Measurements from ENCODE around the gene GFPT2. TPM values are rescaled to one million over a fixed set of nuclear protein-coding genes. Genes with fewer than 3 reads are reported as not detected.

The GFPT2 gene
- total and polyA plus RNA-seq, 8 donors, result 5.2 to 17.6 (median 8.9) TPM

- ATAC-seq, result no peak
- no peak overlapping the region for H3K27ac ChIP-seq
- DNase-seq, result peak in 2 of 4 donors; percentile 27 to 40
- no peaks in the 10 kb centered on the region for H3K9me3 ChIP-seq
- intact Hi-C loops (cut with DNase I), result no loop called here
- TF ChIP-seq CTCF (IDR thresholded peaks at IDR 0.05), result no peak
- no peaks in the 10 kb centered on the region for H3K4me1 ChIP-seq
- H3K36me3 ChIP-seq, result peaks cover 0 to 13% of the 10 kb centered on the region in 2 donors
- H3K27me3 ChIP-seq, result peaks cover 0 to 24% of the 10 kb centered on the region in 2 donors
- no peak overlapping the region for H3K4me3 ChIP-seq
These were observed 17.4 kb downstream of the GFPT2 start for GRCh38 chr5:180335614-180336233.

GRCh38 chr5:180334751-180335613 is 18.2 kb downstream of the GFPT2 start:
- Histone ChIP-seq H3K27ac (no peak overlapping the region), H3K4me1 (no peaks in the 10 kb centered on the region), H3K4me3 (no peak overlapping the region), H3K9me3 (no peaks in the 10 kb centered on the region), H3K27me3 (peaks cover 0 to 24% of the 10 kb centered on the region in 2 donors), H3K36me3 (peaks cover 0 to 13% of the 10 kb centered on the region in 2 donors)
- intact Hi-C loops (cut with DNase I), result no loop called here
- ATAC-seq, result no peak
- DNase-seq, result peak in 1 of 4 donors; percentile 51
- no peak for TF ChIP-seq CTCF (IDR thresholded peaks at IDR 0.05)

- intact Hi-C loops (cut with DNase I), result no loop called here
- H3K4me1 ChIP-seq, result no peaks in the 10 kb centered on the region
These were observed 19.0 kb downstream of the GFPT2 start for GRCh38 chr5:180334176-180334575.

GRCh38 chr5:180333661-180334060 is 19.5 kb downstream of the GFPT2 start:
- H3K4me3 ChIP-seq, result no peak overlapping the region
- DNase-seq, result no peak
- H3K27ac ChIP-seq, result no peak overlapping the region
- H3K4me1 ChIP-seq, result no peaks in the 10 kb centered on the region
- TF ChIP-seq CTCF (IDR thresholded peaks at IDR 0.05), result no peak
- intact Hi-C loops (cut with DNase I), result no loop called here
- H3K27me3 ChIP-seq, result peaks cover 0 to 24% of the 10 kb centered on the region in 2 donors
- no peaks in the 10 kb centered on the region for H3K9me3 ChIP-seq
- peaks cover 0 to 13% of the 10 kb centered on the region in 2 donors for H3K36me3 ChIP-seq
- ATAC-seq, result no peak

More at GRCh38 chr5:180334176-180334575, 19.0 kb downstream of the GFPT2 start:
- no peak for DNase-seq
- H3K4me3 ChIP-seq, result no peak overlapping the region
- peaks cover 0 to 13% of the 10 kb centered on the region in 2 donors for H3K36me3 ChIP-seq
- no peak for TF ChIP-seq CTCF (IDR thresholded peaks at IDR 0.05)
- no peak overlapping the region for H3K27ac ChIP-seq
- H3K27me3 ChIP-seq, result peaks cover 0 to 24% of the 10 kb centered on the region in 2 donors
- ATAC-seq, result no peak
- H3K9me3 ChIP-seq, result no peaks in the 10 kb centered on the region

GRCh38 chr5:180332861-180333260 is 20.3 kb downstream of the GFPT2 start:
- Histone ChIP-seq H3K4me3 (no peak overlapping the region), H3K36me3 (peaks cover 0 to 13% of the 10 kb centered on the region in 2 donors), H3K27ac (no peak overlapping the region), H3K27me3 (peaks cover 0 to 24% of the 10 kb centered on the region in 2 donors), H3K4me1 (no peaks in the 10 kb centered on the region), H3K9me3 (no peaks in the 10 kb centered on the region)
- TF ChIP-seq CTCF (IDR thresholded peaks at IDR 0.05), result no peak
- intact Hi-C loops (cut with DNase I), result no loop called here
- DNase-seq (no peak), ATAC-seq (no peak)
